Measurements from ENCODE around the gene TBL1XR1. TPM values are rescaled to one million over a fixed set of nuclear protein-coding genes. Genes with fewer than 3 reads are reported as not detected.

The TBL1XR1 gene
- total and polyA plus RNA-seq, 2 experiments from 2014 or later, result 30.2 to 165 TPM

- Histone ChIP-seq H3K4me3 (no peak overlapping the region), H3K4me1 (ENCODE audit: insufficient read depth) (no peaks in the 10 kb centered on the region), H3K79me2 (peaks cover 99% of the 10 kb centered on the region), H3K27me3 (no peaks in the 10 kb centered on the region), H3K27ac (no peak overlapping the region), H3K4me2 (no peak overlapping the region), H4K20me1 (ENCODE audit: insufficient read depth, poor library complexity, severe bottlenecking) (peaks cover 61% of the 10 kb centered on the region), H3K9me3 (ENCODE audit: low read depth) (no peaks in the 10 kb centered on the region), H3K36me3 (replicated peaks; ENCODE audit: insufficient read depth, low read depth) (no peaks in the 10 kb centered on the region), H3K9me2 (replicated peaks; ENCODE audit: insufficient read depth) (no peaks in the 10 kb centered on the region), H2AFZ (no peak overlapping the region)
- WGBS (ENCODE audit: low lambda C conversion rate, missing lambda C conversion rate), result 98% methylated on average over 3 of the region's 3 CpGs
- no peak for TF ChIP-seq CTCF (IDR thresholded peaks at IDR 0.05; ENCODE audit: poor library complexity)
- no peak for TF ChIP-seq EZH2 (IDR thresholded peaks at IDR 0.05; ENCODE audit: borderline replicate concordance)
- TF ChIP-seq EZH2phosphoT487 (IDR thresholded peaks at IDR 0.05; ENCODE audit: low read depth, severe bottlenecking, unreplicated experiment), result no peak
- DNase-seq (ENCODE audit: low spot score), result no peak
These were observed 128.3 kb downstream of the TBL1XR1 start for GRCh38 chr3:177068967-177069366.

- Histone ChIP-seq H3K27ac (no peak overlapping the region), H3K9me3 (ENCODE audit: low read depth) (no peaks in the 10 kb centered on the region), H3K4me2 (no peak overlapping the region), H4K20me1 (ENCODE audit: insufficient read depth, poor library complexity, severe bottlenecking) (peaks cover 52% of the 10 kb centered on the region), H3K4me1 (ENCODE audit: insufficient read depth) (no peaks in the 10 kb centered on the region), H3K27me3 (no peaks in the 10 kb centered on the region), H3K79me2 (peaks cover 97% of the 10 kb centered on the region), H3K9me2 (replicated peaks; ENCODE audit: insufficient read depth) (no peaks in the 10 kb centered on the region), H3K4me3 (no peak overlapping the region), H2AFZ (no peak overlapping the region), H3K36me3 (replicated peaks; ENCODE audit: insufficient read depth, low read depth) (no peaks in the 10 kb centered on the region)
- DNase-seq (ENCODE audit: low spot score), result no peak
- TF ChIP-seq EZH2phosphoT487 (IDR thresholded peaks at IDR 0.05; ENCODE audit: low read depth, severe bottlenecking, unreplicated experiment) (no peak), CTCF (IDR thresholded peaks at IDR 0.05; ENCODE audit: poor library complexity) (no peak), EZH2 (IDR thresholded peaks at IDR 0.05; ENCODE audit: borderline replicate concordance) (no peak)
- 93% methylated on average over 2 of the region's 2 CpGs for WGBS (ENCODE audit: low lambda C conversion rate, missing lambda C conversion rate)
These were observed 131.2 kb downstream of the TBL1XR1 start for GRCh38 chr3:177066068-177066467.

DNA sequence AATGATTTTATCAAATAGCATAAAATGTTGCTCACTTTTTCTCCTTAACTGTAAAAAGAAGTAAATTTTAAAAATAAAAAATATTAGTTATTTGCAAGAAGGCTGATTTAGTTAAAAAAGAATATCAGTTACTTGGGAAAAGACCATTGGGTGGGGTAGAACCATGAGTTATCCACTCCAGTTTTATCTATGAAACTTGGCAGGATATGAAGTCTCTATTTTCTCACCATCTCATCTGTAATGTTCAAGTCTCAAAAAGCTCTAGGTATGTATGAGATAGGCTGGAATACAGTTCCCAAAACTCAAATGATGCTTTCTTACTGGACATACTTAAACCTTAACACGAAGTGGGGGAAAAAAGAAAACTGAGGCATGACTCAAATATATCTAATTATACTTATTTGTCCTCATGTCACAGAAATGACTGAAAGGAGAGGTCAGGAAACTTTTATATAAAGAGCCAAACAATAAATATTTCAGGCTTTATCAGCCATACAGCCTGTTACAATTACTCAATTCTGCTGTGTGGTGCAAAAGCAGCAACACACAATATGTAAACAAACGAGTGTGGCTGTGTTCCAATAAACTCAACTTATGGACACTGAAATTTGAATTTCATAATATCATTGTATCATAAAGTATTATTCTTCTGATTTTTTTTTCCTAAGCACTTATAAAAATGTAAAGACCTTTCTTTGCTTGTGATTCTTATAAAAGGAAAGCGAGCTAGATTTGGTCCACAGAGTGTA is 131.8 kb downstream of the TBL1XR1 start:
- no peak for DNase-seq (ENCODE audit: low spot score)
- Histone ChIP-seq H3K9me2 (replicated peaks; ENCODE audit: insufficient read depth) (no peaks in the 10 kb centered on the region), H3K9me3 (ENCODE audit: low read depth) (no peaks in the 10 kb centered on the region), H3K4me2 (no peak overlapping the region), H3K27ac (no peak overlapping the region), H3K27me3 (no peaks in the 10 kb centered on the region), H3K4me1 (ENCODE audit: insufficient read depth) (no peaks in the 10 kb centered on the region), H4K20me1 (ENCODE audit: insufficient read depth, poor library complexity, severe bottlenecking) (peaks cover 48% of the 10 kb centered on the region), H2AFZ (no peak overlapping the region), H3K79me2 (peaks cover 97% of the 10 kb centered on the region), H3K4me3 (no peak overlapping the region), H3K36me3 (replicated peaks; ENCODE audit: insufficient read depth, low read depth) (no peaks in the 10 kb centered on the region)
- TF ChIP-seq CTCF (IDR thresholded peaks at IDR 0.05; ENCODE audit: poor library complexity), result no peak
- no peak for TF ChIP-seq EZH2phosphoT487 (IDR thresholded peaks at IDR 0.05; ENCODE audit: low read depth, severe bottlenecking, unreplicated experiment)
- no peak for TF ChIP-seq EZH2 (IDR thresholded peaks at IDR 0.05; ENCODE audit: borderline replicate concordance)
- 89% methylated on average over 3 of the region's 3 CpGs for WGBS (ENCODE audit: low lambda C conversion rate, missing lambda C conversion rate)
